Right lobe of liver (tissue), 6 donors: ENCODE measurements around the gene ZNF74. TPM values are rescaled to one million over a fixed set of nuclear protein-coding genes. Genes with fewer than 3 reads are reported as not detected.
"Not testable (repeated sequence)": the region's sequence is repeated elsewhere in the genome, so short reads cannot be mapped to it uniquely, and the experiment has no call there.

ENCODE experiments used
- ATAC-seq, 4 donors: fragments of 200-7000 bp; cut with Tn5 transposase; one replicate each; pipeline ENCODE4 v1.9.1; 2020; ENCODE audit warnings: mild to moderate bottlenecking in 4 of 4, moderate library complexity in 4 of 4
- DNase-seq, 3 donors: peaks; one replicate each; pipeline ENCODE4 v3.0.0-alpha.2; 2020
- H3K27ac ChIP-seq, 3 donors: fragments of 200-600 bp; one replicate each; pipeline ENCODE4 v1.8.0; 2022
- H3K27me3 ChIP-seq, 2 donors: fragments of 200-600 bp; one replicate each; pipeline ENCODE4 v1.8.0; 2022
- H3K36me3 ChIP-seq, 4 donors: fragments of 200-600 bp; sonication (generic) in 1 of 4; one replicate each; pipeline versions ENCODE4 v1.5.1 to v1.8.0; 2017 to 2022; ENCODE audit warnings: control low read depth in 1 of 4
- H3K4me1 ChIP-seq, 4 donors: fragments of 200-600 bp; sonication (generic) in 1 of 4; one replicate each; pipeline versions ENCODE4 v1.5.1 to v1.8.0; 2017 to 2022; ENCODE audit warnings: control low read depth in 1 of 4
- H3K4me3 ChIP-seq, 3 donors: fragments of 200-600 bp; one replicate each; pipeline ENCODE4 v1.8.0; 2022
- H3K9me3 ChIP-seq, 4 donors: fragments of 200-600 bp; sonication (generic) in 1 of 4; one replicate each; pipeline versions ENCODE4 v1.5.1 to v1.8.0; 2017 to 2022; ENCODE audit warnings: control low read depth in 1 of 4
- POLR2A ChIP-seq: fragments of 450-650 bp; IDR thresholded peaks from one replicate; pipeline ENCODE4 v1.6.1; 2017; ENCODE audit warnings: antibody characterized with exemption, mild to moderate bottlenecking
- WGBS: methylation state at CpG from one replicate; pipeline ENCODE4 v1.1.6; 2018; ENCODE audit warnings: low coverage, low lambda C conversion rate; ENCODE audit not compliant: insufficient coverage; ENCODE audit errors: missing lambda C conversion rate; 5-methylcytosine and 5-hydroxymethylcytosine counted together
- intact Hi-C, 2 donors: fragments of 100-400 bp; cut with DNase I; formaldehyde crosslinking; loops; one replicate each; pipeline versions ENCODE4 v1.11.2 to v1.14.1; 2022
- total RNA-seq, 6 experiments: library from RNA; depleted of rRNA in 2 of 6; stranded (reverse); fragments of >200 nt in 2 of 6; fragmentation: NEBNext Ultra II Directional in 3 of 6; extraction: Animal tissue kit (Norgen Biotek cat#: 25700) in 3 of 6; gene quantifications; one replicate each; pipeline versions ENCODE4 v1.1.0 to v1.2.4, GENCODE V29; 2016 to 2023
- TF ChIP-seq, protein P1 (sequence below), 4 donors: fragments of 200-600 bp in 3 of 4; fragments of 450-650 bp in 1 of 4; IDR thresholded peaks; one replicate each; pipeline versions ENCODE4 v1.5.1 to v1.8.0; 2016 to 2022; ENCODE audit warnings: antibody characterized with exemption in 4 of 4, mild to moderate bottlenecking in 2 of 4
- donor health status: DM: no; HTN: yes; CAD: no.
- donor health status: DM: no; HTN: no; CAD: no.
- donor health status: DM: no; HTN: no; CAD: no.
- donor health status: DM: no; HTN: yes; CAD: no.
- donor health status: DM: no; HTN: yes; CAD: no.

Gene ZNF74
- total RNA-seq, 6 experiments from 2014 or later: 3.2 to 6.6 (median 3.4) TPM

DNA sequence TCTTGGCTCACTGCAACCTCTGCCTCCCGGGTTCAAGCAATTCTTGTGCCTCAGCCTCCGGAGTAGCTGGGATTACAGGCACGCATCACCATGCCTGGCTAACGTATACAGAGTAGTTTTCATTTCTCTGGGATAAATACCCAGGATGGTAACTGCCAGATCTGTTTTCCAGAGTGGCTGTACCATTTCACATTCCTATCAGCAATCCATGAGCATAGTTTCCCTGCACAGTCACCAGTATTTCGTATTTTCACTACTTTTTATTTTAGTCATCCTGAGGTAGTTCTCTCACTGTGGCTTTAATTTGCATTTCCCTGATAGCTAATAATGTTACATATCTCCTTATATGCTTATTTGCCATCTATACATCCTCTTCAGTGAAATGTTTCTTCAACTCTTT, 54.7 kb downstream of the ZNF74 start:
- no peak for DNase-seq
- H3K9me3 ChIP-seq: no peaks in the 10 kb centered on the region

DNA sequence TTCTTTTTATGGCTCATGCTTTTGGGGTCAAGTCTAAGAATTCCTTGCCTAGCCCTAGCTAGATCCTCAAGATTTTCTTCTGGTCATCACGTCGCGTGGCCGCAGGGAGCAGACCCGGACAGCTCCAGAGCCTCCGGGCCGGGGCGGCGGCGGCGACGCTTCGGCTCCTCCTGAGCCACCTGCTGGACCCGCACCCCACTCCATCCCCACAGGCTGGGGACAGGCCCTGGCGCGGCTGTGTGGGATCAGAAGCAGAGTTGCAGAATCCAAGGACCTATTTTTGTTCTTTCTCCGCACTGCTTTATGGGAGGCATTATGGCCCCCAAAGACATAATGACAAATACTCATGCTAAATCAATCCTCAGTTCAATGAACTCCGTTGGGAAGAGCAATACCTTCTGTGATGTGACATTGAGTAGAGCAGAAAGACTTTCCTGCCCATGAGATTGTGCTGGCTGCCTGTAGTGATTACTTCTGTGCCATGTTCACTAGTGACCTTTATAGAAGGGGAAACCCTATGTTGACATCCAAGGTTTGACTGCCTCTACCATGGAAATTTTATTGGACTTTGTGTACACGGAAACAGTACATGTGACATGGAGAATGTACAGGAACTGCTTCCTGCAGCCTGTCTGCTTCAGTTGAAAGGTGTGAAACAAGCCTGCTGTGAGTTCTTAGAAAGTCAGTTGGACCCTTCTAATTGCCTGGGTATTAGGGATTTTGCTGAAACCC, 56.0 kb downstream of the ZNF74 start:
- no peaks in the 10 kb centered on the region for H3K4me1 ChIP-seq
- DNase-seq: peak in 1 of 3 donors; percentile 44
- intact Hi-C loops: no loop called here
- ATAC-seq: peak in 1 of 4 donors; percentile 40
- 91% methylated on average over 9 of the region's 19 CpGs for WGBS
- TF ChIP-seq, protein P1, sequence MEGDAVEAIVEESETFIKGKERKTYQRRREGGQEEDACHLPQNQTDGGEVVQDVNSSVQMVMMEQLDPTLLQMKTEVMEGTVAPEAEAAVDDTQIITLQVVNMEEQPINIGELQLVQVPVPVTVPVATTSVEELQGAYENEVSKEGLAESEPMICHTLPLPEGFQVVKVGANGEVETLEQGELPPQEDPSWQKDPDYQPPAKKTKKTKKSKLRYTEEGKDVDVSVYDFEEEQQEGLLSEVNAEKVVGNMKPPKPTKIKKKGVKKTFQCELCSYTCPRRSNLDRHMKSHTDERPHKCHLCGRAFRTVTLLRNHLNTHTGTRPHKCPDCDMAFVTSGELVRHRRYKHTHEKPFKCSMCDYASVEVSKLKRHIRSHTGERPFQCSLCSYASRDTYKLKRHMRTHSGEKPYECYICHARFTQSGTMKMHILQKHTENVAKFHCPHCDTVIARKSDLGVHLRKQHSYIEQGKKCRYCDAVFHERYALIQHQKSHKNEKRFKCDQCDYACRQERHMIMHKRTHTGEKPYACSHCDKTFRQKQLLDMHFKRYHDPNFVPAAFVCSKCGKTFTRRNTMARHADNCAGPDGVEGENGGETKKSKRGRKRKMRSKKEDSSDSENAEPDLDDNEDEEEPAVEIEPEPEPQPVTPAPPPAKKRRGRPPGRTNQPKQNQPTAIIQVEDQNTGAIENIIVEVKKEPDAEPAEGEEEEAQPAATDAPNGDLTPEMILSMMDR (IDR thresholded peaks at IDR 0.05): no peak
- no peak for TF ChIP-seq POLR2A
- H3K36me3 ChIP-seq: no peaks in the 10 kb centered on the region
- H3K27ac ChIP-seq: no peak overlapping the region
- no peaks in the 10 kb centered on the region for H3K9me3 ChIP-seq
- H3K4me3 ChIP-seq: no peak overlapping the region
- H3K27me3 ChIP-seq: no peaks in the 10 kb centered on the region

More for the DNA sequence above, 54.7 kb downstream of the ZNF74 start:
- Histone ChIP-seq H3K27me3 (no peaks in the 10 kb centered on the region), H3K36me3 (no peaks in the 10 kb centered on the region), H3K4me3 (no peak overlapping the region), H3K27ac (no peak overlapping the region), H3K4me1 (no peaks in the 10 kb centered on the region)
- intact Hi-C loops: no loop called here
- ATAC-seq: no peak
- TF ChIP-seq, protein P1 (IDR thresholded peaks at IDR 0.05): no peak
- TF ChIP-seq POLR2A: no peak
- 92% methylated on average over 2 of the region's 5 CpGs for WGBS

DNA sequence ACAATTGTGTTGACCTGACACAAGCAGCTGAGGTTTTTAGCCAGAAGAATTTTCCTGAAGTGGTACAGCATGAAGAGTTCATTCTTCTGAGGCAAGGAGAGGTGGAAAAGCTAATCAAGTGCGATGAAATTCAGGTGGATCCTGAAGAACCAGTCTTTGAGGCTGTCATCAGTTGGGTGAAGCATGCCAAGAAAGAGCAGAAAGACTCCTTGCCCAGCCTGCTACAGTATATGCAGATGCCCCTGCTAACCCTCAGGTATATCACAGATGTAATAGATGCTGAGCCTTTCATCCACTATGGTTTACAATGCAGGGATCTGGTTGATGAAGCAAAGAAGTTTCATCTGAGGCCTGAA, 56.6 kb downstream of the ZNF74 start:
- 90% methylated on average over 1 of the region's 1 CpG for WGBS
- Histone ChIP-seq H3K4me3 (no peak overlapping the region), H3K36me3 (no peaks in the 10 kb centered on the region), H3K27me3 (no peaks in the 10 kb centered on the region), H3K9me3 (no peaks in the 10 kb centered on the region), H3K4me1 (no peaks in the 10 kb centered on the region), H3K27ac (no peak overlapping the region)
- TF ChIP-seq, protein P1 (IDR thresholded peaks at IDR 0.05): no peak
- TF ChIP-seq POLR2A: no peak
- intact Hi-C loops: no loop called here
- DNase-seq (no peak), ATAC-seq (no peak)

DNA sequence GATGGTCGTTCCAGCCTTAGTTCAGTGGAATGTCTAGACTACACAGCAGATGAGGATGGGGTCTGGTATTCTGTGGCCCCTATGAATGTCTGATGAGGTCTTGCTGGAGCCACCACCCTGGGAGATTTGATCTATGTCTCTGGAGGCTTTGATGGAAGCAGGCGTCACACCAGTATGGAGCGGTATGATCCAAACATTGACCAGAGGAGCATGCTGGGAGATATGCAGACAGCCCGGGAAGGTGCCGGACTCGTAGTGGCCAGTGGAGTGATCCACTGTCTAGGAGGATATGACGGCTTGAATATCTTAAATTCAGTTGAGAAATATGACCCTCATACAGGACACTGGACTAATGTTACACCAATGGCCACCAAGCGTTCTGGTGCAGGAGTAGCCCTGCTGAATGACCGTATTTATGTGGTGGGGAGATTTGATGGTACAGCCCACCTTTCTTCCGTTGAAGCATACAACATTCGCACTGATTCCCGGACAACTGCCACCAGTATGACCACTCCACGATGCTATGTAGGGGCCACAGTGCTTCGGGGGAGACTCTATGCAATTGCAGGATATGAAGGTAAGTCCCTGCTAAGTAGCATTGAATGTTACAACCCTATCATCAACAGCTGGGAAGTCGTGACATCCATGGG, 57.3 kb downstream of the ZNF74 start:
- peak in 1 of 3 donors; percentile 5 for DNase-seq
- 93% methylated on average over 4 of the region's 15 CpGs for WGBS
- H3K36me3 ChIP-seq, H3K27ac ChIP-seq, H3K4me1 ChIP-seq, intact Hi-C loops, H3K9me3 ChIP-seq, ATAC-seq, H3K4me3 ChIP-seq, H3K27me3 ChIP-seq: not testable (repeated sequence)

DNA sequence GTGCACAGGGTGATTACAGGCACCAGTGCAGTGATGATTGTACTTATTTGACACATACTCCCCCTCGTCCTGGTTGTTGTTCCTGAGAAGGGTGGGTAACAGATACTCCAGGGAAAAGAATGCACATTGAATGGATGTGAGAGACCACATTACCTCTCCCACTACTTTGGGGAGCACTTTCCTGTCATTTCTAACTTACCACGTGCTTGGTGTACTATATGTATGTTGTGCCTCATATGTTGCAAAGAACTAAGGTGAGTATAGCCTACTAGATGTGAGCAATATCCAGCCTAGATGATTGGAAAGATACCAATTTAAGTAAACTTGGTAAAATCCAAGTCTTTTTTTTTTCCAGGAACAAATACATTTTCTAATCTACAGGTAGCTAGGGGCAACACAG, 58.0 kb downstream of the ZNF74 start:
- H3K4me3 ChIP-seq: no peak overlapping the region
- H3K27me3 ChIP-seq: no peaks in the 10 kb centered on the region
- ATAC-seq: no peak
- no peak for DNase-seq
- H3K9me3 ChIP-seq: no peaks in the 10 kb centered on the region
- no peaks in the 10 kb centered on the region for H3K36me3 ChIP-seq
- TF ChIP-seq, protein P1 (IDR thresholded peaks at IDR 0.05): no peak
- WGBS: 93% methylated on average over 2 of the region's 2 CpGs
- no peaks in the 10 kb centered on the region for H3K4me1 ChIP-seq
- intact Hi-C loops: no loop called here
- no peak overlapping the region for H3K27ac ChIP-seq
